GM23338 (cell line): ENCODE data around the gene KRTAP5-2.

Source experiments
- CTCF ChIP-seq, 2 experiments: fragments of 200-600 bp in 1 of 2; sonication (generic) in 1 of 2; conservative IDR thresholded peaks; 2 replicates each; pipeline versions ENCODE4 v1.5.1 to v1.6.1; 2016 to 2017; ENCODE audit warnings: antibody characterized with exemption in 2 of 2, low read depth in 2 of 2, mild to moderate bottlenecking in 2 of 2, moderate library complexity in 1 of 2
- POLR2AphosphoS5 ChIP-seq: IDR thresholded peaks from 2 replicates; pipeline ENCODE4 v1.6.1; 2016; ENCODE audit warnings: antibody characterized with exemption, low read depth

DNA sequence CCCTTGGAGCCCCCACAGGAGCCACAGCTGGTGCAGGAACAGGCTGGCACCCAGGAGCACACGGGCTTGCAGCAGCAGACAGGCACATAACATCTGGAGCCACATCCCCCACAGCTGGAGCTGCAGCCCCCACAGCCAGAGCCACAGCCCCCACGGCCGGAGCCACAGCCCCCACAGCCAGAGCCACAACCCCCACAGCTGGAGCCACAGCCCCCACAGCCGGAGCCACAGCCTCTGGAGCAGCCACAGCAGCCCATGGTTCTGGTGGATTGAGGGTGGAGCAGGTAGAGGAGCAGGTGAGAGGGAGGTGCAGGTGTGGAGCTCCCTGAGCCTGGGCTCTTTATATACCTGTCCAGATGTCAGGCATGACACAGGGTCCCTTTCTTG is at the start of gene KRTAP5-2:
- TF ChIP-seq CTCF (conservative IDR thresholded peaks at IDR 0.05; ENCODE audit: low read depth in 2 of 2) (no peak), POLR2AphosphoS5 (no peak)
